Transverse colon (tissue), 4 donors: ENCODE results near the gene MUSTN1. TPM values are rescaled to one million over a fixed set of nuclear protein-coding genes. Genes with fewer than 3 reads are reported as not detected.

Experiments used
- DNase-seq: peaks from one replicate; pipeline ENCODE4 v3.0.0-alpha.2; 2019
- H3K27ac ChIP-seq, 4 donors: fragments of 200-600 bp; sonication (generic); 2 replicates each; pipeline ENCODE4 v1.5.1; 2016 to 2018; ENCODE audit warnings: inconsistent platforms in 4 of 4
- H3K27me3 ChIP-seq: fragments of 200-600 bp; sonication (generic); 2 replicates; pipeline ENCODE4 v1.5.1; 2017; ENCODE audit warnings: inconsistent platforms
- H3K36me3 ChIP-seq, 4 donors: fragments of 200-600 bp; sonication (generic); 2 replicates each; pipeline ENCODE4 v1.5.1; 2017 to 2019; ENCODE audit warnings: inconsistent platforms in 4 of 4
- H3K4me1 ChIP-seq, 4 donors: fragments of 200-600 bp; sonication (generic); 2 replicates each; pipeline ENCODE4 v1.5.1; 2017 to 2020; ENCODE audit warnings: inconsistent platforms in 4 of 4
- H3K4me3 ChIP-seq, 4 donors: fragments of 200-600 bp; sonication (generic); 1 replicate in 1 of 4; 2 replicates in 3 of 4; pipeline versions ENCODE4 v1.5.1 to v1.6.1; 2017 to 2019; ENCODE audit warnings: inconsistent platforms in 4 of 4
- H3K9me3 ChIP-seq, 2 donors: fragments of 200-600 bp; sonication (generic); 2 replicates each; pipeline ENCODE4 v1.5.1; 2017 to 2019; ENCODE audit warnings: inconsistent platforms in 2 of 2
- EP300 ChIP-seq: sonication (generic); formaldehyde crosslinking; IDR thresholded peaks from one replicate; pipeline ENCODE4 v1.6.1; 2017; ENCODE audit warnings: antibody characterized with exemption, low read depth
- POLR2A ChIP-seq: fragments of 450-650 bp; IDR thresholded peaks from one replicate; pipeline ENCODE4 v1.6.1; 2016; ENCODE audit warnings: antibody characterized with exemption, mild to moderate bottlenecking, moderate library complexity
- POLR2AphosphoS5 ChIP-seq, 3 donors: sonication (generic); formaldehyde crosslinking; IDR thresholded peaks; one replicate each; pipeline ENCODE4 v1.6.1; 2016; ENCODE audit warnings: antibody characterized with exemption in 3 of 3
- WGBS, 2 donors: methylation state at CpG; one replicate each; pipeline ENCODE4 v1.1.5; 2018; ENCODE audit warnings: low coverage in 1 of 2; 5-methylcytosine and 5-hydroxymethylcytosine counted together
- in situ Hi-C, 4 donors: fragments of 200-750 bp; cut with MboI; loops; one replicate each; pipeline versions ENCODE4 v1.15.0 to v1.15.1; 2017; ENCODE audit warnings: low sequenced_read_pairs in 3 of 4, low pct_ligation_motif_present in 1 of 4, low pct_unique_long_range_greater_than_20kb in 1 of 4
- intact Hi-C: fragments of 100-400 bp; cut with DNase I; formaldehyde crosslinking; loops from one replicate; pipeline ENCODE4 v1.15.1; 2023; ENCODE audit warnings: low total_unique reads
- total RNA-seq, 4 donors: library from RNA; depleted of rRNA; stranded (reverse); fragments of >200 nt; gene quantifications; one replicate each; pipeline ENCODE4 v1.1.0, GENCODE V29; 2016
- TF ChIP-seq, protein P1 (sequence below), 5 experiments: fragments of 200-600 bp in 3 of 5; fragments of 450-650 bp in 2 of 5; sonication (generic) in 3 of 5; IDR thresholded peaks; 1 replicate in 2 of 5; 2 replicates in 3 of 5; pipeline ENCODE4 v1.5.1; 2016 to 2017; ENCODE audit warnings: antibody characterized with exemption in 5 of 5, inconsistent platforms in 3 of 5, mild to moderate bottlenecking in 2 of 5, moderate library complexity in 1 of 5

MUSTN1 gene
- total RNA-seq, 4 donors from 2014 or later = 3.0 to 26.5 (median 11.8) TPM

DNA sequence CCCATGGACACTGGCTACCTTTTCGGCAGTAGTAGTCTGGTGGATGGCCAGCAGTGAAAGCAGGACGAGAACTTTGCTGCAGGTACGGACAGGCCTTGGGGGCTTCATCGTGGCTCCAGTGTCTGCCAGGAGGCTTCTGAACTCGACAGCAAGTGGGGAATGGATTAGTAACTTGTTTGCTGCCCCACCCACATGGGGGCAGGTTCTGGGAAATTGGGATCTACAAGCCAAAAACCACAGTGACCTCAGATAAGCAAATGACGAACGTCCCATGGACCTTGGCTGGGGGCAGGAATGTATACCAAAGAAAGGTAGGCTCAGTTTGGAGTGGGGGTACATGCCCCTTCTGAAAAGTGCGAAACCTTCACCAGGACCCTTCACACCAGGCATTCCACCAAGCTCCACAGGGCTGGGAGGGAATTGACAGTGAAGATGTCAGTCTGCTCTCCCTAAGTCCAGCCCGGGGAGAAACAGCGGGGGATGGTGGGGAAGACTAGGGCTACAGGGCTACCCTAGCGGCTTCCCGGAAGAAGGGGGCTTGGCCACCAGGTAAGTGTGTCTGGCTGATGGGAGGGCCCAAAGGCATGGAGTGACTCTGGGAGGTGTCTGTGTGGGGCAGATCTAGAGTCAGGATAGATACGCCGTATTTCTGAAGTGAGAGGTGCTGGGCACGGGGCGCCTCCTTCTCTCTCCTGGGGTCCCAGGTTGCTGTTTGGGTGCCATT, 4.1 kb downstream of the MUSTN1 start, which contains the start of gene ITIH4:
ITIH4 (minus strand) TSS at position 138 of the 724 bp plus-strand sequence; CDS start at position 108, 30 bp downstream.
- Histone ChIP-seq H3K36me3 (no peaks in the 10 kb centered on the region), H3K9me3 (no peaks in the 10 kb centered on the region), H3K27me3 (no peaks in the 10 kb centered on the region), H3K4me3 (no peak within 1 kb of the TSS), H3K27ac (no peak within 1 kb of the TSS), H3K4me1 (peaks cover 5 to 10% (median 6%) of the 10 kb centered on the region in 4 donors)
- TF ChIP-seq POLR2A = no peak
- no peak for TF ChIP-seq EP300
- no peak for TF ChIP-seq POLR2AphosphoS5 (IDR thresholded peaks at IDR 0.05)
- TF ChIP-seq, protein P1, sequence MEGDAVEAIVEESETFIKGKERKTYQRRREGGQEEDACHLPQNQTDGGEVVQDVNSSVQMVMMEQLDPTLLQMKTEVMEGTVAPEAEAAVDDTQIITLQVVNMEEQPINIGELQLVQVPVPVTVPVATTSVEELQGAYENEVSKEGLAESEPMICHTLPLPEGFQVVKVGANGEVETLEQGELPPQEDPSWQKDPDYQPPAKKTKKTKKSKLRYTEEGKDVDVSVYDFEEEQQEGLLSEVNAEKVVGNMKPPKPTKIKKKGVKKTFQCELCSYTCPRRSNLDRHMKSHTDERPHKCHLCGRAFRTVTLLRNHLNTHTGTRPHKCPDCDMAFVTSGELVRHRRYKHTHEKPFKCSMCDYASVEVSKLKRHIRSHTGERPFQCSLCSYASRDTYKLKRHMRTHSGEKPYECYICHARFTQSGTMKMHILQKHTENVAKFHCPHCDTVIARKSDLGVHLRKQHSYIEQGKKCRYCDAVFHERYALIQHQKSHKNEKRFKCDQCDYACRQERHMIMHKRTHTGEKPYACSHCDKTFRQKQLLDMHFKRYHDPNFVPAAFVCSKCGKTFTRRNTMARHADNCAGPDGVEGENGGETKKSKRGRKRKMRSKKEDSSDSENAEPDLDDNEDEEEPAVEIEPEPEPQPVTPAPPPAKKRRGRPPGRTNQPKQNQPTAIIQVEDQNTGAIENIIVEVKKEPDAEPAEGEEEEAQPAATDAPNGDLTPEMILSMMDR (IDR thresholded peaks at IDR 0.05) = no peak
- intact Hi-C loops = no loop called here
- 80 to 88% methylated on average over 2 to 16 of the region's 16 CpGs for WGBS, 2 donors
- in situ Hi-C loops = loop anchor here in 1 of 4 donors (25.0 kb wide), 1 partner anchor 257 kb away; no protein-coding TSS in a partner anchor
- no peak for DNase-seq

DNA sequence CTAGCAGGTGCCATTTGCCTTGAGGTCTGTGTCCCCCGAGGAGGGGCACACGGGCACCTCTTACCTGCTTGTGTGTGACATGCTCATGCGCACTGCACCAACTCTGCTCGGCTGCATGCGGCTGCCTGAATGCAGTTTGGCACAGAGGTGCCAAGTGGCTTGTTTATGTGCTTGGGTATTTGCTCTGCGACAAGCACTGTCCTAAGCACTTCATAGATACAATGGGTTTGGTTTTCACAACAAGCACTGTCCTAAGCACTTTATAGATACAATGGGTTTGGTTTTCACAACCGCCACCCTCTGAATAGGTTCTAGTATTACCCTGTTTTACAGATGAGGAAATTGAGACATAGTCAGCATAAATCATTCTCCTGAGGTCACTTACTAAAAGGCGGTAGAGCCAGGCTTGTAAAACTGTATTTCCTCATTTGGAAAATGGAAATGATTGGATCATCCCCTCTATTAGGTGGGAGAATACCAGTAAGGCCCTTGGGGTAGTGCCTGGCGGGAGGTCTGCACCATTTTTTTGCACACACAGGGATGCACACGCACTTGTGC, 4.8 kb downstream of the MUSTN1 start:
- no peak for DNase-seq
- 70 to 81% methylated on average over 3 to 10 of the region's 10 CpGs for WGBS, 2 donors
- TF ChIP-seq, protein P1 (IDR thresholded peaks at IDR 0.05) = no peak
- TF ChIP-seq EP300 (no peak), POLR2A (no peak), POLR2AphosphoS5 (IDR thresholded peaks at IDR 0.05) (no peak)
- Histone ChIP-seq H3K27ac (no peak overlapping the region), H3K4me1 (peaks cover 5 to 10% (median 6%) of the 10 kb centered on the region in 4 donors), H3K27me3 (no peaks in the 10 kb centered on the region), H3K9me3 (no peaks in the 10 kb centered on the region), H3K36me3 (no peaks in the 10 kb centered on the region), H3K4me3 (no peak overlapping the region)
- in situ Hi-C loops = loop anchor here in 1 of 4 donors (25.0 kb wide), 1 partner anchor 257 kb away; no protein-coding TSS in a partner anchor
- intact Hi-C loops = no loop called here

DNA sequence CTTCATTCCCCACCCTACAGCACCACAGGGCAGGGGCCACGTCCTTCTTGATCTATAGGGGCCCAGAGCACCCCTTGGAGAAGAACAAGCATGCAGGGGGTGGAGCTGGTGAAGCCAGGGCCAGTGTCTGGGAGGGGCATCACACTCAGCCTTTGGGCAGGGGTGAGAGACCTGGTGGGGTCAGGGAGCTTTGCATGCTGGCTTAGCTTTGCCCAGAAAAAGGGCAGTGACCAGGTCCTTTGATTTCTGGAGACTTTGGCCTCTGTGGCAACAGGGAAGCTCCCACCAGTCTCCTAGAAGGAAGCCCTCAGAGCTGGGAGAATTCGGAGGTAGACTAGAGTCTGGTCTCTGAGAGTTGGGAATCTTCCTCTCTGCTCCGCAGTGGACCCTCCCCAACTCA, 5.3 kb downstream of the MUSTN1 start:
- H3K4me3 ChIP-seq = no peak overlapping the region
- H3K4me1 ChIP-seq = peaks cover 5 to 10% (median 6%) of the 10 kb centered on the region in 4 donors
- DNase-seq = no peak
- 95 to 100% methylated on average over 2 to 3 of the region's 3 CpGs for WGBS, 2 donors
- no peaks in the 10 kb centered on the region for H3K9me3 ChIP-seq
- TF ChIP-seq, protein P1 (IDR thresholded peaks at IDR 0.05) = no peak
- TF ChIP-seq POLR2AphosphoS5 (IDR thresholded peaks at IDR 0.05) = no peak
- no peak for TF ChIP-seq POLR2A
- TF ChIP-seq EP300 = no peak
- H3K27me3 ChIP-seq = no peaks in the 10 kb centered on the region
- no peak overlapping the region for H3K27ac ChIP-seq
- H3K36me3 ChIP-seq = no peaks in the 10 kb centered on the region
- in situ Hi-C loops = loop anchor here in 1 of 4 donors (25.0 kb wide), 1 partner anchor 258 kb away; no protein-coding TSS in a partner anchor
- intact Hi-C loops = no loop called here

DNA sequence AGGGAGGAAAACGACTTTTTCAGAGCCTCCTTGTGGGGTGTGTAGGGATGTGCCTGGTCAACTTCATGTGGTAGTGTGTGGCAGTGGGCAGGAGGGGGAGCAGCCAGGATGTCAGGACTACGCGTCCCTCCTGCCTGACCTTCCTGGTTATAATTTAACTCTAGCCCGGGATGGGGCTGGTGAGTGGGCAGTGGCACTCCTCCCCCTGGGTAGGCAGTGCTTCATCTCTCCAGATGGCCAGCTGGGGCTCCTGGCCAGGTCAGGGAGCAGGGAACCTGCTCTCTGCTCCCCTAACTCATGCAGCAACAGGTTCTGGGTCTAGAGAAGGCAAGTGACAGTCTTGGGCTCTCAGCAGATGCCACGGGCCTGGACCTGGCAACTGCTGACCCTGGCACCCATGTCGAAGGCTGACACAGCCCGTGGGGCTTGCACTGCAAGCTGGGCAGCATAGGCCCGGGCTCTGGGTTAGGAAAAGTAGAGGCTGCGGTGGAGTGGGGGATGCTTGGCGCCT, 6.9 kb downstream of the MUSTN1 start:
- Histone ChIP-seq H3K9me3 (no peaks in the 10 kb centered on the region), H3K4me3 (no peak overlapping the region), H3K4me1 (peaks cover 5 to 10% (median 6%) of the 10 kb centered on the region in 4 donors), H3K27me3 (no peaks in the 10 kb centered on the region), H3K36me3 (no peaks in the 10 kb centered on the region), H3K27ac (no peak overlapping the region)
- in situ Hi-C loops = loop anchor here in 1 of 4 donors (25.0 kb wide), 1 partner anchor 259 kb away; no protein-coding TSS in a partner anchor
- DNase-seq = no peak
- intact Hi-C loops = no loop called here
- TF ChIP-seq, protein P1 (IDR thresholded peaks at IDR 0.05) = no peak
- TF ChIP-seq POLR2AphosphoS5 (IDR thresholded peaks at IDR 0.05) = no peak
- no peak for TF ChIP-seq EP300
- TF ChIP-seq POLR2A = no peak
- 57% methylated on average over 10 of the region's 10 CpGs; no CpG with 5 or more reads in 1 of the 2 donors for WGBS, 2 donors
